ENCODE data around the gene RAP1GAP2. TPM values are rescaled to one million over a fixed set of nuclear protein-coding genes. Genes with fewer than 3 reads are reported as not detected.

Gene RAP1GAP2
- total RNA-seq, 1 donor from 2014 or later: 30.4 TPM

DNA sequence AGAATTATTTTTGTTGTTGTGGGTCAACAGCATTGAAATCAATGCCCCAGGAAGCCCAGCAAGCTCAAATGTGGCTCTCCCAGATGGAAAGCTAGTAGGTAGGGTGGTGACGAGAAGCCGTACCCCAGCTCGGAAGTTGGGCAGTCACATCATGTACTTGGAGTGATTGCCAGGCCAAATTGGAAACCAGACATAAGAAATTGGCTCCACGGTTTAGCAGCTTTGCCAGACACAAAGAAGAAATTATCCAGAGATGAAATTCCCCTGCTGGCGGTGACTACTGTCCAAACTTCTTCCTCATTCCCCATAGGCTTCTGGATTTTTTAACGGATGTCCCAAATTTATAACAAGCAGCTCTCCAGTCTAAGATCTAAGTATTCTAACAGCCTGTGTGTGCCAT, 171.3 kb downstream of the RAP1GAP2 start:
- no peak overlapping the region for H3K4me3 ChIP-seq (ENCODE audit: low read depth, low read length)
- TF ChIP-seq, protein P1, sequence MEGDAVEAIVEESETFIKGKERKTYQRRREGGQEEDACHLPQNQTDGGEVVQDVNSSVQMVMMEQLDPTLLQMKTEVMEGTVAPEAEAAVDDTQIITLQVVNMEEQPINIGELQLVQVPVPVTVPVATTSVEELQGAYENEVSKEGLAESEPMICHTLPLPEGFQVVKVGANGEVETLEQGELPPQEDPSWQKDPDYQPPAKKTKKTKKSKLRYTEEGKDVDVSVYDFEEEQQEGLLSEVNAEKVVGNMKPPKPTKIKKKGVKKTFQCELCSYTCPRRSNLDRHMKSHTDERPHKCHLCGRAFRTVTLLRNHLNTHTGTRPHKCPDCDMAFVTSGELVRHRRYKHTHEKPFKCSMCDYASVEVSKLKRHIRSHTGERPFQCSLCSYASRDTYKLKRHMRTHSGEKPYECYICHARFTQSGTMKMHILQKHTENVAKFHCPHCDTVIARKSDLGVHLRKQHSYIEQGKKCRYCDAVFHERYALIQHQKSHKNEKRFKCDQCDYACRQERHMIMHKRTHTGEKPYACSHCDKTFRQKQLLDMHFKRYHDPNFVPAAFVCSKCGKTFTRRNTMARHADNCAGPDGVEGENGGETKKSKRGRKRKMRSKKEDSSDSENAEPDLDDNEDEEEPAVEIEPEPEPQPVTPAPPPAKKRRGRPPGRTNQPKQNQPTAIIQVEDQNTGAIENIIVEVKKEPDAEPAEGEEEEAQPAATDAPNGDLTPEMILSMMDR (conservative IDR thresholded peaks at IDR 0.05; ENCODE audit: low read depth, low read length): no peak
- DNase-seq (ENCODE audit: low read depth): no peak

DNA sequence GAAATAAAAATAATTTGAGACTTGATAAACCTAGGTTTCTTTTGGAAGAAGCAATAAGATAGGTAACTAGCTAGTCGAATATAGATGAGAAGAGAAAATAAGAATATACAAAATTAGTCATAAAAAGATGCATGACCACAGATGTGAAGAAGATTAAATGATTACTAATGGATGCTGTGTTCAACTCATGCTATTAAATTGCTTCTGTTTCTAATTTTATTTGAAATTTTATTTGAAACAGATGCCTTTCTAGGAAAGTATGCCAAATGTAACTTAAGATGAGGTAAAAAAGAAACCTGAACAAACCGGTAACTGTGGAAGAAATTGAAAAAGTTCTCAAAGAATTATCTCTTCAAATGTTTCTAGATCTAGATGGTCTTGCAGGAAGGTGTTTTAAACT, 175.6 kb downstream of the RAP1GAP2 start:
- DNase-seq (ENCODE audit: low read depth): no peak
- TF ChIP-seq, protein P1 (conservative IDR thresholded peaks at IDR 0.05; ENCODE audit: low read depth, low read length): no peak
- no peak overlapping the region for H3K4me3 ChIP-seq (ENCODE audit: low read depth, low read length)

DNA sequence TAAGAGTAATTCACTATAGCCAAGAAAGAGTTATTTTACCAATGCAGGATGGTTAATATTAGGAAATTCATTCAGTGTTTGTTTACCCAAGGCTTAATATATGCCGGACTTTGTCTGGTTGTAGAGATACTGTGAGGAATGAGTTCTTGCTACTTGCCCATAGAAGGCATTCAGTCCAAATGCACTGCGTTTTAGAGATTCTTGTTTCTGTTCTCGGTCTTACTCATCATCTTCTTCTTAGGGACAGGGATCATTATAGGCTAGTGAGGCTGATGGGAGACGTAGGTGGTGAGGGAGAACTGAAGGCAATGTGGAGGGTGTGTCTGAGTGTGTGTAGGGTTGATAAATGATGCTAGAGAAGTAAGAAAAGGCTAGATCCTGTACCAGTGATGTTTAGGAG, 176.5 kb downstream of the RAP1GAP2 start:
- H3K4me3 ChIP-seq (ENCODE audit: low read depth, low read length): no peak overlapping the region
- DNase-seq (ENCODE audit: low read depth): no peak
- TF ChIP-seq, protein P1 (conservative IDR thresholded peaks at IDR 0.05; ENCODE audit: low read depth, low read length): no peak

DNA sequence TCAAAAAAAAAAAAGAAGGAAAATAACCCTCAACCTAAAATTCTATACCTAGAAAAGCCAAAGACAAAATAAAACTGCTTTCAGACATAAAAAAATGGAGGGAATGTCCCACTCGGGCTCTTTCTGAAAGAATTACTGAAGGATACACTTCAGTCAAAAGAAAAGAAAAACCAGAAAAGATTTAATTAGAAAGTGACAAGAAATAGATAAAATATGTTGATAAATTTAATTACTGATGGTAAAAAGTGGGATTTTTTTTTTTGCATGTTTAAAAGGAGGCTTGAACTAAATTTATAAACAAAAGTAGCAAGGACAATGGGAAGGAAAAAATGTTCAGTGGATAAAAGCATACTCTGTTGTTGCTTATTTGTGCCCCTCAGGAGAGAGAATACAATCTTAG, 178.1 kb downstream of the RAP1GAP2 start:
- H3K4me3 ChIP-seq (ENCODE audit: low read depth, low read length): no peak overlapping the region
- TF ChIP-seq, protein P1 (conservative IDR thresholded peaks at IDR 0.05; ENCODE audit: low read depth, low read length): no peak
- no peak for DNase-seq (ENCODE audit: low read depth)

DNA sequence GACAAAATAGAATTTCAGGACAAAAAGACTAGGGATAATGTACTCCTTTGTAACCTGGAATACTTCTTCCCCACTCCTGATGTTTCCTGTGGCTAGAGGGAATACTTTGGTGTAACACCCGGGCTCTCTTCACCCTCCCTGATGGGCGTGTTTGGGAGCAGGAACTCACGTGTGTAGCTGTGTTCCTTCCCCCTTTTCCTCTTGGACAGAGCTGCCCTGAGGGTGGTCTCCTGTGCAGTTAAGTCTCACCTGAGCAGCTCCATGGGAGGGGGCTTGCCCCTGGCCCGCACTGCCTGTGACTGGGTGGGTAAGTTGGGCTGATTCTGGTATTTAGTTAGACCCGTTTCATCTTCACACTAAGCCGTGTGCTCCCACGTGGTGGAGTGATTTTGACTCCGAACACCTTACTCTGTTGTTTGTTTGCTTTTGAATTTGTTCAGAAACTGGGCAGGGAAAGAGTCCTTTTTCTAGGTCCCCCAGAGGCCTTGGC, 179.3 kb downstream of the RAP1GAP2 start:
- TF ChIP-seq, protein P1 (conservative IDR thresholded peaks at IDR 0.05; ENCODE audit: low read depth, low read length): no peak
- no peak for DNase-seq (ENCODE audit: low read depth)
- peak overlapping the region; percentile 53 for H3K4me3 ChIP-seq (ENCODE audit: low read depth, low read length)

DNA sequence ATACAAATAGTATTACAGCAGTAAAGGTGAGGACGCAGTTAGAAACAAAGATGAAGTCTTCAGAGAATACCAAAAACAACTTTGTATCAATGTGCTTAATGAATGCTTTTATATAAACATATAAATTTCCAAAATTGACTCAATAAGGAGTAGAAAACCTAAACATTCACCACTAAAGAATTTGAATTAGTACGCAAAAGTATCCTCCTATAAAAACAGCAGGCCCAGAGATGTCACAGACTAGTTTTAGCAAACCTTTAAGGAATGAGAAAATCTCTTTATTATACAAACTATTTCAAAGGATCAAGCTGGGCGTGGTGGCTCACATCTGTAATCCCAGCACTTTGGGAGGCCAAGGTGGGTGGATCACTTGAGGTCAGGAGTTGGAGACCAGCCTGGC, 180.9 kb downstream of the RAP1GAP2 start:
- no peak overlapping the region for H3K4me3 ChIP-seq (ENCODE audit: low read depth, low read length)
- DNase-seq (ENCODE audit: low read depth): no peak
- TF ChIP-seq, protein P1 (conservative IDR thresholded peaks at IDR 0.05; ENCODE audit: low read depth, low read length): no peak

DNA sequence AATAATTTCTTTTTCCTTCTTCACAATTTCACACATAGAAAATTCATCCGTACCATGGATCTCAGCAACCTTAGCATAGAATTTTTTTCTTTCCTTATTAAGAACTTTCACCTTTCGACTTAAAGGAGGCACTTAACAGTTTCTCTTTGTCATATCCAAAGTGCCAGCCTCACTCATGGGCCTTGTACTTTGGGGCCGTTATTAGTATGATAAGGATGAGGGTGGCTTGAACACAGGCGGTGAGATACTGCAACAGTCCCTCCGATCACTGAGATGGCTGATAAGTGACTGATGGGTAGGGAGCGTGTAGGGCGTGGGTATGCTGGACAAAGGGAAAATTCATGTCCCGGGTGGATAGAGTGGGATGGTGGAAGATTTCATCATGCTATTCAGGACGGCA, 181.9 kb downstream of the RAP1GAP2 start:
- H3K4me3 ChIP-seq (ENCODE audit: low read depth, low read length): no peak overlapping the region
- TF ChIP-seq, protein P1 (conservative IDR thresholded peaks at IDR 0.05; ENCODE audit: low read depth, low read length): no peak
- DNase-seq (ENCODE audit: low read depth): no peak
